Stimulated activated CD8-positive, alpha-beta memory T cell treated with anti-CD3 and anti-CD28 coated beads, Interleukin-15, amount 100 ng/mL, for 1 hour (primary cell): ENCODE results near the gene WHAMM.

ENCODE experiments used
- DNase-seq: peaks from one replicate; pipeline ENCODE4 v3.0.0-alpha.2; 2020; ENCODE audit warnings: low read depth

The WHAMM gene

GRCh38 chr15:82870727-82871320, 61.4 kb downstream of the WHAMM start:
- DNase-seq: no peak

- DNase-seq: no peak
Measured at GRCh38 chr15:82871358-82871757, 61.9 kb downstream of the WHAMM start.

GRCh38 chr15:82871832-82872484, 62.5 kb downstream of the WHAMM start:
- DNase-seq: no peak

GRCh38 chr15:82873000-82873680, 63.7 kb downstream of the WHAMM start:
- DNase-seq: no peak

- DNase-seq: no peak
Measured at GRCh38 chr15:82874267-82874666, 64.8 kb downstream of the WHAMM start.

- no peak for DNase-seq
Measured at GRCh38 chr15:82874961-82875360, 65.5 kb downstream of the WHAMM start.

GRCh38 chr15:82875411-82876003, 66.1 kb downstream of the WHAMM start:
- DNase-seq: no peak

- no peak for DNase-seq
Measured at GRCh38 chr15:82877825-82878224, 68.4 kb downstream of the WHAMM start.

- no peak for DNase-seq
Measured at GRCh38 chr15:82878325-82878724, 68.9 kb downstream of the WHAMM start.

GRCh38 chr15:82880704-82881103, 71.3 kb downstream of the WHAMM start:
- no peak for DNase-seq

GRCh38 chr15:82881747-82882146, 72.3 kb downstream of the WHAMM start:
- no peak for DNase-seq

- no peak for DNase-seq
Measured at GRCh38 chr15:82882273-82882928, 73.0 kb downstream of the WHAMM start.
